NB4 (cell line): ENCODE results near the gene NR4A2.

ENCODE experiments used
- CTCF ChIP-seq: IDR thresholded peaks from one replicate; pipeline ENCODE4 v1.5.1; 2012; ENCODE audit warnings: low read depth, low read length
- MAX ChIP-seq: IDR thresholded peaks from 2 replicates; pipeline ENCODE4 v1.6.1; 2011; ENCODE audit warnings: low read depth, low read length
- MYC ChIP-seq: IDR thresholded peaks from 2 replicates; pipeline ENCODE4 v1.6.1; 2011; ENCODE audit warnings: low read depth, low read length
- POLR2A ChIP-seq: IDR thresholded peaks from 2 replicates; pipeline ENCODE4 v1.6.1; 2011; ENCODE audit warnings: mild to moderate bottlenecking; ENCODE audit not compliant: insufficient read length; ENCODE audit errors: extremely low read depth

DNA sequence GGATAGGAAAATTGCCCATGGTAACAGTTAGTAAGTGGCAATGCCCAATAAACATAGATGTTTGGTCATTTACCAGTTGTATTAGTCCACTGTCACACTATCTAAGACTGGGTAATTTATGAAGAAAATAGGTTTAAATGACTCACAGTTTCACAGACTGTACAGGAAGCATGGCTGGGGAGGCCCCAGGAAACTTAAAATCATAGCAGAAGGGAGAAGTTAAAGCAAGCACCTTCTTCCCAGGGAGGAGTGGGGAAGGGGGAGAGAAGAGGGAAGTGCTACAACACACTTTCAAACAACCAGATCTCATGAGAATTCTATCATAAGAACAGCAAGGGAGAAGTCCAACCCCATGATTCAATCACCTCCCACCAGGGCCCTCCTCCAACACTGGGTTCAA, 23.4 kb downstream of the NR4A2 start:
- no peak for TF ChIP-seq POLR2A
- no peak for TF ChIP-seq CTCF
- no peak for TF ChIP-seq MAX
- TF ChIP-seq MYC, result no peak
